Endometrial microvascular endothelial cells (primary cell): Measurements from ENCODE around the gene TBC1D3B. TPM values are rescaled to one million over a fixed set of nuclear protein-coding genes. Genes with fewer than 3 reads are reported as not detected.
"Not testable (repeated sequence)": the region's sequence is repeated elsewhere in the genome, so short reads cannot be mapped to it uniquely, and the experiment has no call there.

Experiments used
- in situ Hi-C: cut with HindIII; loops from 2 replicates; pipeline ENCODE4 v1.10.0; 2017; ENCODE audit warnings: low sequenced_read_pairs, low pct_unique_long_range_greater_than_20kb; ENCODE audit errors: inconsistent ontology term
- total RNA-seq: library from RNA; depleted of rRNA; stranded (reverse); fragments of >200 nt; gene quantifications from one replicate; pipeline ENCODE4 v1.2.3, GENCODE V29; 2015; ENCODE audit errors: inconsistent ontology term

The TBC1D3B gene
- total RNA-seq, 1 donor from 2014 or later = not detected

- in situ Hi-C loops = no loop called here
These were observed 41.0 kb downstream of the TBC1D3B start for GRCh38 chr17:36135465-36135864.

- in situ Hi-C loops = no loop called here
These were observed 42.7 kb downstream of the TBC1D3B start for GRCh38 chr17:36133602-36134236.

GRCh38 chr17:36132421-36132831 is 44.0 kb downstream of the TBC1D3B start:
- in situ Hi-C loops = no loop called here

- in situ Hi-C loops = no loop called here
These were observed 44.5 kb downstream of the TBC1D3B start for GRCh38 chr17:36131931-36132330.

GRCh38 chr17:36131421-36131820 is 45.0 kb downstream of the TBC1D3B start:
- in situ Hi-C loops = no loop called here

GRCh38 chr17:36130346-36130745 is 46.1 kb downstream of the TBC1D3B start:
- in situ Hi-C loops = no loop called here

- in situ Hi-C loops = no loop called here
These were observed 46.8 kb downstream of the TBC1D3B start for GRCh38 chr17:36129616-36130015.

GRCh38 chr17:36128411-36128978 is 47.9 kb downstream of the TBC1D3B start:
- in situ Hi-C loops = no loop called here

GRCh38 chr17:36127911-36128310 is 48.5 kb downstream of the TBC1D3B start:
- in situ Hi-C loops = no loop called here

- in situ Hi-C loops = no loop called here
These were observed 49.1 kb downstream of the TBC1D3B start for GRCh38 chr17:36127199-36127893.

GRCh38 chr17:36124879-36125824 is 51.3 kb downstream of the TBC1D3B start:
- in situ Hi-C loops = no loop called here

- in situ Hi-C loops = no loop called here
These were observed 53.0 kb downstream of the TBC1D3B start for GRCh38 chr17:36123431-36123830.

- in situ Hi-C loops = not testable (repeated sequence)
These were observed 55.3 kb downstream of the TBC1D3B start for GRCh38 chr17:36121099-36121498.

GRCh38 chr17:36120221-36120620 is 56.2 kb downstream of the TBC1D3B start:
- in situ Hi-C loops = no loop called here

GRCh38 chr17:36118477-36119353 is 57.7 kb downstream of the TBC1D3B start:
- in situ Hi-C loops = no loop called here

- in situ Hi-C loops = no loop called here
These were observed 58.7 kb downstream of the TBC1D3B start for GRCh38 chr17:36117505-36118382.
